ENCODE measurements around the gene SDK2. TPM values are rescaled to one million over a fixed set of nuclear protein-coding genes. Genes with fewer than 3 reads are reported as not detected.

Gene SDK2
- total RNA-seq, 2 experiments from 2014 or later: 1.4 to 1.6 TPM

DNA sequence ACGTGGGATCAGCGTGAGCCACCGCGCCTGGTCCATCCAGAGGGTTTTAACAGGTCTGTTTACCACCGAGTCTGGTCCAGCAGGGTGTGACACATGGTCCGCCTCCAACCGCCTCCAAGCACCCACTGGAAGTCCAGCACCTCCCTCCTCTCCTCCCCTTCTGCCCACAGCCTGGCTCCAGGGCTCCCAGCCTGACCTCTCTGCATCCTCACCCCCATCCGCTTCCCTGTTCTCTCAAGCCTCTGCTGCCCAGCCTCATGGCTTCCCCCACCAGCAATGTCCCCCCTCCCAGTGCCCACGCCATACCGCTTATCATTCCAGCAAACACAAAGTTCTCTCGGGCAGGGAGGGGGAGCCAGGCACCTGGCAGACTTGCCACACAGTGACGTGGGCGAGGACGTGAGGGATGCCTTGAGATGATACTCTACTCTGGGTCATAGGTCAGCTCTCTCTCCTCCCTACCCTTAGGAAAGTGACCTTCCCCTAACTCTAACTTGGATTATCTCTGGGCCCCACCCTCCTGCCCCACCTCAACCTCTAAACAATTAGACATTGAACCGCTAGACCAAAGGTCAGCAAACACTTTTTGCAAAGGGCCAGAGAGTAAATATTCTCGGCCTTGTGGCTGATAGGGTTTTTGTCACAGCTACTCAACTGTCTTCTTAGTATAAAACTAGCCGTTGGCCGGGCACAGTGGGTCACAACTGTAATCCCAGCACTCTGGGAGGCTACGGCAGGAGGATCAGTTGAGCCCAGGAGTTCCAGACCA is 355.5 kb downstream of the SDK2 start:
- H3K27ac Mint-ChIP-seq: no peak overlapping the region
- no peak for DNase-seq
- H3K4me3 Mint-ChIP-seq: no peak overlapping the region
- no peaks in the 10 kb centered on the region for H3K36me3 Mint-ChIP-seq
- peaks cover 9% of the 10 kb centered on the region for H3K4me1 Mint-ChIP-seq
- peaks cover 3% of the 10 kb centered on the region for H3K27me3 Mint-ChIP-seq
- no peaks in the 10 kb centered on the region for H3K9me3 Mint-ChIP-seq

DNA sequence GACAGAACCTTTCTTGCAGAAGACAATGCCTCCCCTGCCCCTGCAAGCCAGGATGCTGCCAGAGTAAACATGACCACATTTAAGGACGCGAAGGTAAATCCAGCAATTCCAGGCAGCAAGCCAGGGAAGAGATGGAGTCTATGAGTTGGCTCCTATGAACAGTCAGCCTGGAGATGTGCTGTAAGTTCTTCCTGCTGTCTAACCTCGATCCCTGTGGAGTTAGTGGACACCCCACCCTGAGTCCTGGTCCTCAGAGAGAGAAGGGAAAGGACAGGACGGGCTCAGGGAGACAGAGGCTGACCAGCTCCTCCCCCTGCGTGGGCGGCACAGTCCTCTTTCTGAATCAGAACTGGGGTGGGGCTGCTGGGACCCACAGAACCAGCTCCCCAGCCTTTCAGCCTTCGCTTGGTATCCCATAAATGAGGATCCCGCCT is 357.4 kb downstream of the SDK2 start:
- Mint-ChIP-seq H3K27me3 (peaks cover 3% of the 10 kb centered on the region), H3K27ac (no peak overlapping the region), H3K4me3 (no peak overlapping the region), H3K36me3 (no peaks in the 10 kb centered on the region), H3K4me1 (peaks cover 9% of the 10 kb centered on the region), H3K9me3 (no peaks in the 10 kb centered on the region)
- no peak for DNase-seq

DNA sequence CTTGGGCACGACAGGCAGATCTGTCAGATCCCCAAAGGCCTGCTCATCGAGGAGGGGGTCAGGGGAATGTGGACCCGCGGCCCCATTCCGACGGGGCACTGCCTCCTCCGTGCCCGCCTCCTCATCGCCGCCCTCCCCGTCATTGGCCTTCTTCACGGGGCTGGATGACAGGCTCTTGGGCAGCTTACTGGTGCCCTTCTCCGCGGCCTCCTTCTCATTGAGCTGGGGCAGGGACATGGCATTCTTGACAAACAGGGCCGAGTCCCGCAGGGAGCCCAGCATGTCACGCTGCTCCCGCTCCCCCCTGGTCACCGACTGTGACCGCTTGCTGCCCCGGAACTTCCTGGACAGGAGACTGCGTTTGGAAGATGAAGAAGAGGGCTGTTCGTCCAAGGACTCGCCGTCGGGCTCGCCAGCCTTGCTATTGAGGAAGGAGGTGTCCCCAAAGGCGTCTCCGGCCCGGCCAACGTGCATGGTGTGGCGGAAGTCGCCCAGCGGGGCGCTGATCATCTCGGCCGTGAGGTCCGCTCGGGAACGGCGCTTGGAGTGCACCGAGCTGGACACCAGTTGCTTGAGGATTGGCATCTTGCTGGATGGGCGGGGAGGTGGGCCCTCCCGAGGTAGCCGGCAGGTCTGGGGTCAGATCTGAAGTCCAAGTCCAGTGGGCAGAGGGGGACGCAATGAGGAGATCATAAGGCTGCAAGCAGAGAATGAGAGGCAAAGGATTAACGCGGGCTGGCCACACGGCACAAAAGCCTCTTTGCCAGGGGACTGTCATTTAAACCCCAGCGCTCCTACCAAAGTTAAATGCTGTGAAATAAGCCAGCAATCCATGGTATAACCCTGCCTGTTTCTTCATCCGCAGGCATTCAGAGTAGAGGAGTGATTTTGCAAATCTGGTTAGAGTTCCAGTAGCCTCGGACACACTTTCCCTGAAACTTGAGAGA is 358.1 kb downstream of the SDK2 start:
- Mint-ChIP-seq H3K9me3 (no peaks in the 10 kb centered on the region), H3K4me1 (peaks cover 7% of the 10 kb centered on the region)
- no peak for DNase-seq

DNA sequence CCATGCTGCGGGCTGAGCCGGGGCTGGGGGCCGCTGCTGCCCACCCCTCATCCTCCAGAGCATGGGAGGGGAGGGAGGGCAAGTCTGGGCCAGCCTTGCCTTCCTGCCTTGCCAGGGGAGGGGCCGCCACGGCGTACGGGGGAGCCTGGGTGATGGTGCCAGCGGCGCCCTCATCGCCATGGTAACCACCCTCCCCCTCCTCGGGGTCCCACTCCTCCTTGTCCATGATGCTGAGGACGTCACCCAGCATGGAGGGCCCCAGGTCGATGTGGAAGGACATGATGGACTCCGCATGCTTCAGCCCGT is 358.7 kb downstream of the SDK2 start:
- no peak overlapping the region for H3K4me3 Mint-ChIP-seq
- no peaks in the 10 kb centered on the region for H3K9me3 Mint-ChIP-seq
- H3K27me3 Mint-ChIP-seq: peaks cover 3% of the 10 kb centered on the region
- H3K36me3 Mint-ChIP-seq: no peaks in the 10 kb centered on the region
- DNase-seq: no peak
- H3K27ac Mint-ChIP-seq: no peak overlapping the region
- H3K4me1 Mint-ChIP-seq: peaks cover 1% of the 10 kb centered on the region

More for the DNA sequence above, 358.1 kb downstream of the SDK2 start:
- H3K27me3 Mint-ChIP-seq: peaks cover 3% of the 10 kb centered on the region
- no peaks in the 10 kb centered on the region for H3K36me3 Mint-ChIP-seq
- no peak overlapping the region for H3K4me3 Mint-ChIP-seq
- no peak overlapping the region for H3K27ac Mint-ChIP-seq

DNA sequence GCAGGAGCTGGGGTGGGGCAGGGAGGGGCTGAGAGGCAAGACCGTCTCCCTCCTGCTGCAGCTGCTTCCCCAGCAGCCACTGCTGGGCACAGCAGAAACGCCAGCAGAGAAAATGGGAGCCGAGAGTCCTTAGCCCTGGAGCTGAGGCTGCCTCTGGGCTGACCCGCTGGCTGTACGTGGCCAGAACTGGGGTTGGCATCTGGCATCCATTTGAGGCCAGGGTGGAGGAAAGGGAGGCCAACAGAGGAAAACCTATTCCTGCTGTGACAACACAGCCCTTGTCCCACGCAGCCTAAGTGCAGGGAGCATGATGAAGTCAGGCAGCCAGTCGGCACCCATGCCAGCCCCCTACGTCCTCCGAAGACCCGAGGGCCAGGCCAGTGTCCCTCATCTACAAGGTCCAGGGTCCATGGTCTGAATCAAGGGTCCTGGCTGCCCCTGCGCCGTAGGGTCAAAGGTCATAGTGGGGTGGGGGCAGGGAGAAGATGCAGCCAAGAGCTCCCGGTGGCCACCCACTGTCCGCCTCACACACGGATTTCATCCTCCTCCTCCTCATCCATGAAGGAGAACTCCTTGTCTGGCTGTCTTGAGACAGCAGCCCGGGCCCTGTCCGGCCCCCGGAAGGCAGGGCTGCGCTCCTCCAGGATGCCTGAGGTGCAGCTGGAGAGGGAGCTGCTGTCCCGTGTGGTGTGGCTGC is 359.2 kb downstream of the SDK2 start:
- no peak overlapping the region for H3K4me3 Mint-ChIP-seq
- DNase-seq: no peak
- no peaks in the 10 kb centered on the region for H3K27me3 Mint-ChIP-seq
- no peaks in the 10 kb centered on the region for H3K36me3 Mint-ChIP-seq
- no peak overlapping the region for H3K27ac Mint-ChIP-seq
- H3K9me3 Mint-ChIP-seq: no peaks in the 10 kb centered on the region
- no peaks in the 10 kb centered on the region for H3K4me1 Mint-ChIP-seq

All from activated naive CD8-positive, alpha-beta T cell treated with anti-CD3 and anti-CD28 coated beads for 36 hours (primary cell).